Activated CD8-positive, alpha-beta memory T cell treated with anti-CD3 and anti-CD28 coated beads, Interleukin-2, amount 50 U/mL, for 1 hour (primary cell): ENCODE data around the gene PRPF4.
"Not testable (repeated sequence)": the region's sequence is repeated elsewhere in the genome, so short reads cannot be mapped to it uniquely, and the experiment has no call there.

Experiments
- DNase-seq: peaks from one replicate; pipeline ENCODE4 v3.0.0-alpha.2; 2020; ENCODE audit errors: extremely low read depth

Gene PRPF4

DNA sequence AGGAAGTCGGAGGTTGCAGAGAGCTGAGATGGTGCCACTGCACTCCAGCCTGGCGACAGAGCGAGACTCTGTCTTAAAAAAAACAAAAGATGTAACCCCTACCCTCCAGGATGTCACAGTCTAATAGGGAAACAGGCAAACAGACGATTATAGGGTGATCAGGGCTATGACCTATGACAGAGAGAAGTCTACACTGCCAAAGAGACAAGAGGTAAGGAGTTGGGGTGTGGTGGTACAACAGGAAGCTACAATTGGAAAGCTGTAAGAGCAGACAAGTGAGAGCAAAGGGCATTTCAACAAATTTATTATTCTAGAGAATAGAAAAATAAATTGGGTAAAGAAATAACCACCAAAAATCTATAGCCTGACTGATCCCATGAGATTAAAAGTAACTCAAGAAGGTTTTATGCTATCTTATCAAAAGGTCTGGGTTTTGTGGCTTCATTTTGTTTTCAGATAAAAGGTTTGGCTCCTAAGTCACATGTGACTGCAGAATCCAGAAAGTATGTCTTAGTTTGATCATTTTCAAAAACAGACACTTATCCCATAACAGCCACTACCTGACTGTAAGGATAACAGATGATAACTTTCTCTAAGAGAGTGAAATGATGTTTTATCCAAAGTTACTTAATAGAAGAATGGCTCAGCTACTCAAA, 7.4 kb upstream of the PRPF4 start:
- no peak for DNase-seq

DNA sequence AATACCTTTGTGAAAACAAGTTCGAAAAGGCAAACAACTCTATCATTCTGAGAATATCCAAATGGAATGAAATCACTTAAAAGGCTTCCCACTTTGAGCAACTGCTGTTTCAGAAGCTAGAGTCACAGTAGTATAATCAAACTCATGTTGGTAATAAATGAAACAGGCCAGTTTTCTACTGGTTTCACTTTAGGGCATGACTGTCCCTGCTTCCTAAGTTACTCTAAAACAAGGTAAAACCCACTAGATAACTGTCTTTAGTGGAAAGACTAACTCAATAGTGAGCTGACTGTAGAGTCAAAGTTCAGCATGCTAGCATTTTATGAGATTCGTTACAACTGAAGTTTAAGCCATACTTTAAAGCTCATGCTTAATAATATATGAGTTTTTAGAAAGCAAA, 6.1 kb upstream of the PRPF4 start:
- DNase-seq, result no peak

DNA sequence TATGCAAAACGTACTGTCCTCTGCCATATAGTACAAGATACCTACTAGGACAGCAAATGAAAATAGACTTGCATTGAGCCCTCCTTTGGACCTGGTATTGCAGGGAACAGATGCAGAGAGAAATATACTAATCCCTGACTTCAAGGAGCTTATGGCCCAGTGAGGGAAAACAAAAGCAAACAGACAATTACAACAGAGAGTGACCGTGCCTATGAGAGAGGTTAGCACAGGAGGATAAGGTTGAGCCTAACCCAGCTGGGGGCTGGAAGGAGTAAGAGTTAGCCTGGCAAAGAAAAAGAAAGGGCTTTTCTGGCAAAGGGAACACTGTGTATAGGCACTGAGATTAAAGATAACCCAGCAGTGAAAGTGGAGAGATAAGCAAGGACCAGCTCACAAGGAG, 5.6 kb upstream of the PRPF4 start:
- no peak for DNase-seq

DNA sequence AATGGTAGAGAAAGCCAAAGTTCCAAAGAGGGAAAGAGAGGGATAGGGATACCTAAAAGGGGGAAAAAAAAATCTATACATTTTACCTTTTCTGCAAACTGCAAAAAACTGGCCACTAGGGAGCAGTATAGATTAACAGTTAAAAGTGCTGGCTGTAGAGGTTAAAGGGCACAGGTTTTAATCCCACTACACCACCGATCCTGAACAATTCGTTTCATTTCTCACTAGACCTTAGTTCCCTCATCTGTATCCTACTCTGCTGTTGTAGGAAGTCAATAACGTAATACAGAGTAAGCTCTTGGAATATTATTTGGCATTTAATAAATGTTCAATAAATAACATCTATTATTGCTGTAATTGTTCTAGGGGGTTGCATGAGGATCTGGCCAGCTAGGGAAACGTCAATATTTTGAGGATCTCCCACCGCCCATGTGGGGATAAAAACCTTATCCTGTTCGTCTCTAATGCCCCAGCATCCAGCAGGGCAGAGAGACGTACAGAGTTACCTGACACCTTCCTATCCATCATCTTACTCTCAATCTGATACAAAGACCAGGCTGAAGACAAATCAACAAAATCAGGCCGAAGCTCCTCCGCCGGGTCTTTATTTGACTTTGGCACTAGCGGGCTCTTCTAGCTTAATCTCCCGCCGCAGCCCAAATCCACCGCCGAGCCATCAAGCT, 843 bp upstream of the PRPF4 start:
- no peak for DNase-seq

DNA sequence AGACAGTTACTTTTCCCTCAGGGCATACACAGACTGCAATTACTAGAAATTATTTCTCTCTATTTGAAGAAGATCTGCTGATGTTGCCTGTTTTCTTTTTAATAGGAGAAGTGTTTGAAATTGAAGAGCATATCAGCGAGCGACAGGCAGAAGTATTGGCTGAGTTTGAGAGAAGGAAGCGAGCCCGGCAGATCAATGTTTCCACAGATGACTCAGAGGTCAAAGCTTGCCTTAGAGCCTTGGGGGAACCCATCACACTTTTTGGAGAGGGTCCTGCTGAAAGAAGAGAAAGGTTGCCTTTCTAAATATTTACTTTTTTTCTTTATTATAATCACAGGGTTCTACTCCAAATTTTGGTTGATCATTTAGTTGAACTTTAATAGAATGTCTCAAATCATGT, 3.4 kb downstream of the PRPF4 start:
- no peak for DNase-seq

DNA sequence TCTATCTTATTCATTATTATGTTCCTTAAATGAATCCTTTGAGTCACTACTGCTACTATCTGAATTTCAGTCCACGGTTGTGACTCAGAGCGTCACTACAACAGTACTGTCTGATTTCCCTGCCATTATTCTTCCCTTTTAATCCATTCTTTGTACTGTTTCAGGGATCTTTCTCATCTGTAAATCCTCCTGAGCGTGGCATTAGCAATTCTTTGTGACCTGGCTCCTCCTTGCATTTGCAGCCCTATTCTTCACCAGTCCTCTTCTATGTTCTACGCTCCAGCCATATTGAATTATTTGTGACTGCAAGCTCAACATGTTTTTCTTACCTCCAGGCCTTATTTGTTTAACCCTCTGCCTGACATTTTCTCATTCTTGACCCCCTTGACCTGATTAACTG, 5.9 kb downstream of the PRPF4 start:
- no peak for DNase-seq

DNA sequence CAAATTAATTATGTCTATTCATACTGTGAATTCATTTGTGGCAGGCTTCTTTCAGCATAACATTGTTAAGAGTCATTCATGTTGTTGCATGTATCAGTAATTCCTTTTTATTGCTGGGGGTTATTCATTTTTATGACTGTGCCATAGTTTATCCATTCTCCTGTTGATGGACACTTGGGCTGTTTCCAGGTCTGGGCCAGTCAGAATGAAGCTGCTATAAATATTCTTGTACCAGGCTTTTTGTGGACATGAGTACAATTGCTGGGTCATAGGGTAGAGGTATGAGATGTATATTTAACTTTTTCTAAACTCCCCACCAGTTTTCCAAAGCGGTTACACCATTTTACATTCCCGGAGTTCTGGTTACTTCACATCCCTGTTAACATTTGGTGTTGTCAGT, 13.6 kb downstream of the PRPF4 start:
- DNase-seq, result no peak

DNA sequence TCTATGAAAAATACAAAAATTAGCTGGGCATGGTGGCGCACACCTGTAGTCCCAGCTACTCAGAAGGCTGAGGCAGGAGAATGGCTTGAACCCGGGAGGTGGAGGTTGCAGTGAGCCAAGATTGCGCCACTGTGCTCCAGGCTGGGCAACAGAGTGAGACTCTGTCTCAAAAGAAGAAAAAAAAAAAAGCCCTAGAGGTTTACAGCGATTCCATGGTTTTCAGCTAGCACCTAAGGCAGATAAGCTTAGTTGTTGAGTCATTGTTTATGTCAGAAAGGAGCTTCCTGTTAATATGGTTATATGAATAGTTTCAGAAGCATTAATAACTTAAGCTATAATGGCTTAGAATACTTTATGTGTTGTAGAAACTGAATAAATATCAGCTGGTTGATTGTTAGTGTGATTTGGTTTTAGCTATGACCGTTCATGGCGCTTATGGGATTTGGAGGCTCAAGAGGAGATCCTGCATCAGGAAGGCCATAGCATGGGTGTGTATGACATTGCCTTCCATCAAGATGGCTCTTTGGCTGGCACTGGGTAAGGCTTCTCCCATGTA, 14.7 kb downstream of the PRPF4 start:
- no peak for DNase-seq

DNA sequence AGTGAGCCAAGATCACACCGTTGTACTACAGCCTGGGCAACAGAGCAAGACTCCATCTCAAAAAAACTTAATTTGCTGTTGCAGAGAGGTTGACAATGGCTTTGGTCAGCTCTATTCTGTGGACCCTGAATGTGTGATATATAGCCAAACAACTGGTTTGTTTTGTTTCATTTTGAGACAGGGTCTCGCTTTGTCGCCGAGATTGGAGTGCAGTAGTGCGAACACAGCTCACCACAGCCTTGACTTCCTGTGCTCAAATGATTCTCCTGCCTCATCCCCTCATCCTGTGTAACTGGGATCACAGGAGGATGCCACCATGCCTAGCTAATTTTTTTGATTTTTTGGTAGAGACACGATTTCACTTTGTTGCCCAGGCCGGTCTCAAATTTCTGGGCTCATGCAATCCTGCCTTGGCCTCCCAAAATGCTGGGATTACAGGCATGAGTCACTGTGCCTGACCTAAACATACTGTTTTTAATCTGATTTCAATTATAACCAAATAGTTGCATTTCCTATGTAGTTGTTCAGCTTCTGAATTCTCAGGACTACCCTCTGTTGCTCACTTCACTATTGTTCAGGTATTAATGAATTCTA, 17.9 kb downstream of the PRPF4 start:
- no peak for DNase-seq

DNA sequence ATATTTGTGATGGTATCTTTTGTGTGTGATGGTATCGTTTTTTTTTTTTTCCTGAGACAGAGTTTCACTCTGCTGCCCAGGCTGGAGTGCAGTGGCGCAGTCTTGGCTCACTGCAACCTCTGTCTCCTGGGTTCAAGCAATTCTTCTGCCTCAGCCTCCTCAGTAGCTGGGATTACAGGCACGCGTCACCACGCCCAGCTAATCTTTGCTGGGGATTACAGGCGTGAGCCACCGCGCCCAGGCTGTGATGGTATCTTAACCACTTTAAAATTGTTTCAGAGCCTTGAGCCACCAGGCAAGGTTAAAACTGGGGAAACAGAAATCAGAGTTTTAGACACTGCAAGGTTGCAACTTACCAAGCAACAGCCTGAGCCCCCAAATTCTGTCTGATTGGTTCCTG, 20.8 kb downstream of the PRPF4 start:
- DNase-seq, result not testable (repeated sequence)

DNA sequence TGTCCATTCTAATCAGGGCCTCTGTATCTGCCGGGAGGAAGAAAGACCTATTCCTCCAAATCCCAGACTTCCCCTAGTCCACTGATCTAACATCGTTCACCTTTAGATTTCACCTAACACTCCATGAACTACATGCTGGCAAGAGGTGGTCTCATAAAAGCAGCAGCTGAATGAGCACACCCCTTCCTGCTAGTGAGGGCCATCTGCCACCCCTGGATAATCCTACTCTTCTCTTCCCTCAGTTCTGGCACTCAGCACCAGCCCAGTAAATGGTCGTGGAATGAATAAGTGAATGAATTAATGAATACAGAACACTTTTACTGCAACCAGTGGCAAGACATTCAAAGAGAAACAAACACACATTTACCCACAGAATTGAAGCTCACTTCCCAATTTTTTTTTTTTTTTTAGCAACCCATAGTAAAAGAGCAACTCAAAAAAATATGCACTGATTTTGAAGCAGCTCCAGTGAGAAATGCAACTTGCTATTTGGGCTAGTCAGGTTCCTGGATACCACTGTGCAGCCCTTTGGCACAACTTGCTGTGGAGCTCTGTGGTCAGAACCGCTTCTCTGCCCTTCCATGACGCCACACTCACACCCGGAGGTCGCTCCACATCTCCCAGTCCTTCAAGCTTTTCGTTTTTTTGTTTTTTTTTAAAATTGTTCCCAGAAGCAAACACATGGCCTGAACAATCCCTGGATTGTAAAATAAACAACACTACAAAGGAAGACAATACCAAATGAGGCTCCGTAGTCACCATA, 21.5 kb downstream of the PRPF4 start:
- no peak for DNase-seq

DNA sequence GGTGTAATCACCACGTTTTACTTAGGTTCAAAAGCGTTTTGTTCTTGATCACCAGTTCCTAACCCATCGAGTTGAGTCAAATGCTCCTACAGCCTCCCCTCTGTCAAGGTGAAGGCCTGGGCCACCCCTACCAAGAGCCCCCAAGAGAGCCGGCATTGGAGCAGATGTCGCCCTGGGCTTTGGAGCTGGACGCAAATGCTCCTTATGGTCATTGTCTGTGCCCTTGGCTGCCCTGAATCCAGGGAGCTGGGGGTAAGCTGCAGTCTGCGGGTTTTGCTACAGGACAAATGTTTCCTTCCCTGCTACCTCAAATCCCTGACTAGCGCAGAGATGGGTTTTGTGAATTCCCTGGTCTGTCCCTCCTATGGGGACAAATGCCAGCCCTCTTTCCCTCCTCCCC, 22.9 kb downstream of the PRPF4 start:
- DNase-seq, result no peak

DNA sequence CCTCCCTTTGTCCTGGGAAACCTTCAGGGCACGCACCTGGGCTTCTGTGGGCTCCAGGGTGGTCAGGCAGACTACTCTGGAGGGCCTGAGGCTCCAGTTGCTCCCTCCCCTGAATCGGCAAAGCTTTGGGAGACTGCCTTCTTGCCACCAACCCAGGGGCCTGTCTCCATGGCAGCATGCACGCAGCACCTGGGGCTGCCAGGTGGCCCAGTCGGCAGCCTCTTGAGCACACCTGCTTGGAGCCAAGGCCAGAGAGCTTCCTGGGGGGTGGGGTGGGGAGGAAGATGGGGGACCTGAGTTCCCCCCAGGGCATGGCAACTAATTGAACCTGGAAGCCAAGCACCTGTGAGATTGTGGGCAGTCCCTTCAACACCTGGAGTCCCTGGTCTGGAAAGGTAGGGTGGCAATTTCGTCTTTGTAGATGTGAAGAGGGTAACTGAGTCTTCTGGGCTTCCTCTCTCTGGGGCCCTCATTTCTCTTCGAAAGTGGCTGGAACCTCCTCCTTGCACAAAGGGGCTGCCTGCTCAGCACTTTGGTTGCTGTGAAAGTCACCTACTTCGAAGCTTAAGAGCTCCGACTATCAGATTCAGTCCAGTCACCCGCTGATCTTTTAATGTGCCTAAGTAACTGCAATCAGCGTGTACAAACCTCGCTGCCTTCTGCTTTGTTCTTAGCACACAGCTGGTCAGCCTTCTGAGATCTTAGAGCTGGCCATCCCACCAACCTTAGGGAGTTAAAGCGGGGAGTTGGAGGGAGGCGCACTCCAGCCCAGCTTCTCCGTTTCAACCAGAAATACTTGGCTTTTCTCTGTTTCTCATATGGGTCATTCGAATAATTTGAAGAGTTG, 23.7 kb downstream of the PRPF4 start:
- no peak for DNase-seq

DNA sequence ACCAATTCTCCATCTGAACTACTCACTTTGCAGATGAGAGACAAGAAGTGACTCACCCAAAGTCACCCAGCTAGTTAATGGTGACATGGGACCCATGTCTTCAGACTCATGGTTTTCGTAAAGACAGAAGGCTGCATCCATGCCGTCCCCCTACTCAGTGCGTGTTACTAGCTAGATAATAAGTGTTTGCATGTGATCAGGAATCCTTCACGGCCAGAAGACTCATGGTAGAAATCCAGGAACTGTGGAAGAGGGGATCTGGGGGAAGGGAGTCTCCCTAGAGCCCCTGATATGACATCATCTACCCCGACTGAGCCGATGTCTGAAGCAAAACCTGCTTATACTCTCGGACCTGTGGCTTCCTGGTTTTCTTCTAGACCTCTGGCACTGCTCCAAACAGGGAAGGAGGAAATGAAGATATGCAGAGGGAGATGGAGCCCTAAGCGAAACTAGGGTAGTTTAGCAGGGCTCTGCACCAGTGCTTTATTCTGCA, 24.4 kb downstream of the PRPF4 start:
- DNase-seq, result no peak

DNA sequence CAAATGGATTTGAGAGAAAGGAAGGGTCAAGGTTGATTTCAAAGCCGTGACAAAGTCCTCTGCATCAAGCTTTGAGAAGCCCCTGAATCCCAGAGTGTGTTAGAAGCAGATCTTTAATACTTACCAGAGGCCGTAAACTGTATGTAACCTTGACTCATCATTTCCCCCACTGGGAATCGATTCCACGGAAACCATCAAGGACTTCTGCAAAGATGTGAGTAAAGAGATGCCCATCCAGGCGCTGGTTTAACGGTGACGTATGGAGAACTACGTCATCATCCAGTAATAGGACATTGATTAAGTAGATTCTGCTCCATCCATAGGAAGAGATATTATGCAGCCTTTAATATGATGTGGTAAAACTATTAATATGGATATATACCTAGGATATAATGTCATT, 26.1 kb downstream of the PRPF4 start:
- DNase-seq, result no peak

DNA sequence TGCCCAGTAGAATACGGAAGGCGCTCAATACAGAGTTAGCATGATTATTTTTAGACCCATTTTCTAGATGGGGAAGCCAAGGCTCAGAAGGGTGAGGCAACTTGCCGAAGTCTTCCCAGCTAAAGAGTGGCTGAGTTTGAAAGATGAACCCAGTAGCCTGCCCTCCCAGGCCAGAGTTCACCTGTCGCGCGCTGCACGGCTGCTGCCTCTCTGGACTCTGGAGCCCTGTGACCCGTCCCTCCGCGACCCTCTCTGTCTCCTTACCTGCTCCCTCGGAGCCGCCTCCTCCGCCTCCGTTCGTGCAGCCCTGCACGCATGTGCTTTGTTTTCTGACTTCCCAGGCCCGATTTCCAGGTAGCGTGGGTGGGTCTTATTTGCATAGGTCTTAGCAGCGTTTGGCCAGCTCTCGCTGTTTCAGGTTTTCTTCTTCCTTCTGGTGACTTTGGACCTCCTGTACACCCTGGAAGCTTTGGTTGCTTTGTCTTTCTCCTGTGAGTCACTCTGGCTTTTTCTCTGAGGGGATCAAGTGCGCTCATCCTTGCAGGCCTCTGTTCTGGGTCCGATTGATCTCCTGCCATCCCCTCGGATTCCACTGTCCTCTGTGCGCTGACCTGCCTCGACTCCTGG, 27.4 kb downstream of the PRPF4 start, which contains the start of gene RNF183:
Gene RNF183, minus strand, starts transcription at position 585 of the 627 bp plus-strand sequence. CDS start 5,192 bp downstream, outside the sequence.
- no peak for DNase-seq

DNA sequence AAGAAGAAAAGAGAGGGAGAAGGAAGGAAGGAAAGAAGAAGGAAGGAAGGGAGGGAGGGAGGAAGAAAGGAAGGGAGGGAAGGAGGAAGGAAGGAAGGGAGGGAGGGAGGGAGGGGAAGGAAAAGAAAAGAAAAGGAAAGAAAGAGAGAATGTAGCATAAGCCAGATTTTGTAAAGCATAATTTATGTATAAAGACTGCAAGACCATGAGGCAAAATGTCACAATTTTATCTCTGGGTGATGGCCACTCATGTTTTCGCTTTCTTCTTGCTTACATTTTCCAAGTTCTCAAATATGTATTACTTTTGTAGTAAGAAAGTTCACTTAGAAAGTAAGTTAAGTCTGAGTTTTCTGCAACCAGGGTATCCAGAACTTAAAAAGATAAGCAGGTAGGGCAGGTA, 31.1 kb downstream of the PRPF4 start:
- no peak for DNase-seq

DNA sequence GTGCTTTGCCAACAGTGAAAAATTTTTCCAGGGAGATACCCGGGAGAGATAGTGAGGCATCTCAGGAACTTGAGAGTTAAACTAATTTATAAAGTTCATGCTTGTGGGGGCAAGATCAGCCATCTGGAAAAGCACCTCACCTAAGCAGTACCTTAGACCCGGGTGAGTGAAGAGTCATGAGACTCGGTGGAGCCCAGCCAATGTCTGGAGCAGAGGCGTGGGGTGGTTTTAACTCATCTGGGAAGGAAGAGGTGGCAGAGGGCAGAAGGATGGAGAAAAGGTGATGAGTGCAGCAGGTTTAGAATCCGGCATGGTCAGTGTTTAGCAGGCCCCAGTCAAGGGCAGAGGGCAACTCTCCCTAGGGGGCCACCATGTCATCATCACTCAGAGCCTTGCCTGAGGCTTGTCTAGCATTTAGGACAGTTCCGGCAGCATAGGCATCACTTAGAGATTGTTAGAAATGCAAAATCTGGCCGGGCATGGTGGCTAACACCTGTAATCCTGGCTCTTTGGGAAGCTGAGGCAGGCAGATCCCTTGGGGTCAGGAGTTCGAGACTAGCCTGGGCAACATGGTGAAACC, 32.0 kb downstream of the PRPF4 start:
- DNase-seq, result no peak

DNA sequence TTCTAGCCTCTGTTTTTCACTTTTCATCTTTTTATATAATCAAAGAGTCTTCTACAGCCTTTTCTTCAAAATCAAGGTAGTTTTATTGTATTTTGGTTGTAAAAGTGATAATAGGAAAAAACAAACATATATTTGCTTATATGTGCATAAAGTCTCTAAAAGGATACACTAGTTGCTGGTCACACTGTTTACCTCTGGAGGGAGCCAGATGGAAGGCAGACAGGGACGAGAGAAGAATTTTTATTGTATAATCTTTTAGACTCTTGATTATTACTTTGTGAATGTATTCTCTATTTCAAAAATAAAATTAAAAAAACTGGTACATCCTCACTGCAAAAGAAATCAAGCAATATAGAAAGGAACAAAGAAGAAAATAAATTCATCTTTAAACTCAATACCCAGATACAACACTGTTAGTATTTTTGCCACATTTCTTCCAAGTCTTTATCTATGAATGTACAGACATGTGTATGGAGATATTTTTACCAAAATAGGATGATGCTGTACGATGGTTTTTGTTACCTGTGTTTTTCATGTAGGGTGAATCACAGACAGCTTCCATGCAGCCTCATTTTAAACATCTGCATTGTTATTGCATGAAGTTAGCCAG, 33.9 kb downstream of the PRPF4 start:
- DNase-seq, result no peak

DNA sequence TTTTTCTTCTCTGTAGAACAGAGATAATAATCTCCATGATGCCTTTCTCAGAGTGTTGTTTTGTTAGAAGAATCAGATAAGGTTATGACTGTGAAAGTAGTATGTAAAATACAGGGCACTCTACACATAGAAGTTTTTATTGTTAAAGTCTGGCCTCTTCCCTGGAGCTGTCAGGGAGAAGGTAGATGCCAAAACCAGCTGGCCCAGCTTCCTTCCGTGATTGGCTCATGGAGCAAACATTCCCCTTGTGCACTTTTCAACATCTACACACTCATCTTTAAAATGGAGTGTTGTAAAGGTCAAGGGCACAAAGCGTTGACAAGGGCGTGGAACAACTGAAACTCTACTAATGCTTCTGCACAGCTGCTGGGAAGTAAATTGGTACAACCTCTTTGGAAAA, 35.1 kb downstream of the PRPF4 start:
- no peak for DNase-seq
